Adrenal gland (tissue), 12 donors: Measurements from ENCODE around the gene DLGAP1. TPM values are rescaled to one million over a fixed set of nuclear protein-coding genes. Genes with fewer than 3 reads are reported as not detected.

Source experiments
- DNase-seq, 7 donors: peaks; one replicate each; pipeline ENCODE4 v3.0.0-alpha.2; 2019 to 2020
- H3K27ac ChIP-seq, 5 donors: fragments of 200-600 bp; sonication (generic) in 4 of 5; 1 replicate in 3 of 5; 2 replicates in 2 of 5; pipeline versions ENCODE4 v1.5.1 to v1.8.0; 2016 to 2020; ENCODE audit warnings: mild to moderate bottlenecking in 1 of 5
- H3K27me3 ChIP-seq: fragments of 200-600 bp; 2 replicates; pipeline ENCODE4 v1.8.0; 2021
- H3K36me3 ChIP-seq, 2 donors: fragments of 200-600 bp; replicated peaks in 1 of 2; 1 replicate in 1 of 2; 2 replicates in 1 of 2; pipeline versions ENCODE4 v1.5.1 to v1.8.0; 2018 to 2022
- H3K4me1 ChIP-seq, 2 donors: fragments of 200-600 bp; replicated peaks in 1 of 2; 1 replicate in 1 of 2; 2 replicates in 1 of 2; pipeline versions ENCODE4 v1.5.1 to v1.8.0; 2018 to 2021
- H3K4me3 ChIP-seq, 4 donors: fragments of 200-600 bp; sonication (generic) in 3 of 4; one replicate each; pipeline ENCODE4 v1.5.1; 2016 to 2018
- H3K9me3 ChIP-seq, 3 donors: fragments of 200-600 bp; sonication (generic) in 1 of 3; replicated peaks in 1 of 3; 1 replicate in 2 of 3; 2 replicates in 1 of 3; pipeline versions ENCODE4 v1.5.1 to v1.8.0; 2016 to 2021
- CTCF ChIP-seq, 6 experiments: fragments of 450-650 bp in 4 of 6; fragments of 200-600 bp in 2 of 6; sonication (generic) in 1 of 6; IDR thresholded peaks; 1 replicate in 5 of 6; 2 replicates in 1 of 6; pipeline versions ENCODE4 v1.5.1 to v1.8.0; 2016 to 2021; ENCODE audit warnings: antibody characterized with exemption in 6 of 6, mild to moderate bottlenecking in 2 of 6, moderate library complexity in 1 of 6
- POLR2A ChIP-seq, 2 donors: fragments of 450-650 bp; IDR thresholded peaks; one replicate each; pipeline ENCODE4 v1.6.1; 2017; ENCODE audit warnings: antibody characterized with exemption in 2 of 2, mild to moderate bottlenecking in 2 of 2, moderate library complexity in 1 of 2
- WGBS, 4 donors: extraction: QIAGEN DNeasy Blood & Tissue Kit in 2 of 4; methylation state at CpG; one replicate each; pipeline versions ENCODE4 v1.1.5 to v1.1.7; 2013 to 2017; 5-methylcytosine and 5-hydroxymethylcytosine counted together
- intact Hi-C, 2 donors: fragments of 100-400 bp; cut with DNase I; formaldehyde crosslinking; loops; one replicate each; pipeline versions ENCODE4 v1.14.1 to v1.15.0; 2022 to 2023
- polyA plus RNA-seq, 3 donors: library from polyadenylated mRNA; stranded (reverse); fragments of 200-250 nt in 2 of 3; fragments of 350-450 nt in 1 of 3; fragmentation: Illumina TruSeq in 1 of 3; extraction: RNeasy Lipid Tissue Mini Kit (QIAGEN cat#74804) in 1 of 3; gene quantifications; one replicate each; pipeline ENCODE4 v1.2.3, GENCODE V29; 2013 to 2014
- total RNA-seq, 9 donors: library from RNA; depleted of rRNA in 4 of 9; stranded (reverse); fragments of >200 nt in 4 of 9; fragments of 120-200 nt in 1 of 9; fragmentation: NEBNext Ultra II Directional in 1 of 9; extraction: Animal tissue kit (Norgen Biotek cat#: 25700) in 1 of 9; gene quantifications; one replicate each; pipeline versions ENCODE4 v1.1.0 to v1.2.4, GENCODE V29; 2013 to 2023
- donor health status: healthy with polysubstance abuse.
- donor health status: Bipolar disorder and iron deficiency.
- donor health status: DM: yes; HTN: yes; CAD: no.
- donor health status: DM: no; HTN: no; CAD: no.
- donor health status: DM: no; HTN: no; CAD: no.
- donor health status: DM: yes; HTN: yes; CAD: no.

The DLGAP1 gene
- total and polyA plus RNA-seq, 12 donors = 1.7 to 30.9 (median 12.9) TPM

GRCh38 chr18:4374564-4374963 is 80.5 kb downstream of the DLGAP1 start:
- 37 to 68% (median 56%) methylated on average over 1 of the region's 1 CpG for WGBS, 4 donors
- Histone ChIP-seq H3K27me3 (no peaks in the 10 kb centered on the region), H3K4me3 (no peak overlapping the region), H3K36me3 (no peaks in the 10 kb centered on the region), H3K4me1 (no peaks in the 10 kb centered on the region), H3K9me3 (no peaks in the 10 kb centered on the region), H3K27ac (no peak overlapping the region)
- no peak for TF ChIP-seq CTCF (IDR thresholded peaks at IDR 0.05)
- no peak for TF ChIP-seq POLR2A (IDR thresholded peaks at IDR 0.05)
- intact Hi-C loops = no loop called here
- no peak for DNase-seq

- Histone ChIP-seq H3K27me3 (no peaks in the 10 kb centered on the region), H3K36me3 (no peaks in the 10 kb centered on the region), H3K4me3 (no peak overlapping the region), H3K9me3 (no peaks in the 10 kb centered on the region), H3K4me1 (no peaks in the 10 kb centered on the region), H3K27ac (no peak overlapping the region)
- TF ChIP-seq POLR2A (IDR thresholded peaks at IDR 0.05) (no peak), CTCF (IDR thresholded peaks at IDR 0.05) (no peak)
- intact Hi-C loops = no loop called here
- DNase-seq = no peak
- WGBS, 4 donors = 70 to 86% (median 81%) methylated on average over 4 of the region's 4 CpGs
These were observed 85.4 kb downstream of the DLGAP1 start for GRCh38 chr18:4369705-4370104.

GRCh38 chr18:4360221-4360715 is 94.8 kb downstream of the DLGAP1 start:
- Histone ChIP-seq H3K9me3 (no peaks in the 10 kb centered on the region), H3K27ac (no peak overlapping the region), H3K27me3 (no peaks in the 10 kb centered on the region), H3K36me3 (no peaks in the 10 kb centered on the region), H3K4me3 (no peak overlapping the region), H3K4me1 (no peaks in the 10 kb centered on the region)
- intact Hi-C loops = no loop called here
- DNase-seq = no peak
- TF ChIP-seq CTCF (IDR thresholded peaks at IDR 0.05) (no peak), POLR2A (IDR thresholded peaks at IDR 0.05) (no peak)
- 70 to 87% (median 77%) methylated on average over 2 of the region's 2 CpGs for WGBS, 4 donors

GRCh38 chr18:4358618-4359017 is 96.5 kb downstream of the DLGAP1 start:
- H3K4me3 ChIP-seq = no peak overlapping the region
- H3K9me3 ChIP-seq = no peaks in the 10 kb centered on the region
- no peak overlapping the region for H3K27ac ChIP-seq
- WGBS, 4 donors = 43 to 80% (median 69%) methylated on average over 4 of the region's 4 CpGs
- H3K36me3 ChIP-seq = no peaks in the 10 kb centered on the region
- intact Hi-C loops = no loop called here
- no peak for DNase-seq
- H3K27me3 ChIP-seq = no peaks in the 10 kb centered on the region
- no peaks in the 10 kb centered on the region for H3K4me1 ChIP-seq
- no peak for TF ChIP-seq POLR2A (IDR thresholded peaks at IDR 0.05)
- TF ChIP-seq CTCF (IDR thresholded peaks at IDR 0.05) = no peak
